Fibroblast of lung (primary cell): Measurements from ENCODE around the gene RFXANK.

ENCODE experiments used
- CTCF ChIP-seq, 2 donors: IDR thresholded peaks in 1 of 2; conservative IDR thresholded peaks in 1 of 2; 1 replicate in 1 of 2; 2 replicates in 1 of 2; pipeline ENCODE4 v1.5.1; 2011 to 2012; ENCODE audit warnings: low read length in 2 of 2, control low read depth in 1 of 2, inconsistent platforms in 1 of 2, low read depth in 1 of 2, mild to moderate bottlenecking in 1 of 2
- EZH2 ChIP-seq: IDR thresholded peaks from 2 replicates; pipeline ENCODE4 v1.5.1; 2012; ENCODE audit warnings: low read length, control low read depth, mild to moderate bottlenecking; ENCODE audit errors: missing control alignments

- TF ChIP-seq CTCF (conservative IDR thresholded peaks at IDR 0.05 in 1 of 2, IDR thresholded peaks at IDR 0.05 in 1 of 2; ENCODE audit: low read depth in 1 of 2, low read length in 2 of 2) (no peak), EZH2 (no peak)
Observed at GRCh38 chr19:19151418-19151817, 40.6 kb upstream of the RFXANK start.
